PC-3 (cell line): Measurements from ENCODE around the gene IGFBP4. TPM values are rescaled to one million over a fixed set of nuclear protein-coding genes. Genes with fewer than 3 reads are reported as not detected.

ENCODE experiments used
- ATAC-seq: fragments of 200-7000 bp; cut with Tn5 transposase; 2 replicates; pipeline ENCODE4 v1.9.1; 2020; ENCODE audit warnings: mild to moderate bottlenecking, moderate library complexity
- BruUV-seq: library from RNA; stranded (reverse); fragments of 400-500 nt; replicated peaks from 2 replicates; lab custom pipeline; 2021; lab: Mats Ljungman, UMichigan
- CTCF ChIA-PET: fragments of 300-600 bp; sonication (Branson Sonifier 250); formaldehyde crosslinking; loops from one replicate; lab custom pipeline; 2022; ENCODE audit warnings: antibody characterized with exemption; lab: Charles Lee
- POLR2A ChIA-PET: fragments of 300-600 bp; sonication (Branson Sonifier 250); formaldehyde crosslinking; loops from one replicate; lab custom pipeline; 2022; ENCODE audit warnings: antibody characterized with exemption; ENCODE audit not compliant: unreplicated experiment; lab: Charles Lee
- DNase-seq: peaks from one replicate; pipeline ENCODE4 v3.0.0-alpha.2; 2015
- H2AFZ ChIP-seq: fragments of 300-600 bp; sonication (generic); 2 replicates; pipeline ENCODE4 v1.6.0; 2016; ENCODE audit warnings: antibody characterized with exemption, low read length
- H3F3A ChIP-seq: fragments of 300-600 bp; sonication (generic); one replicate; pipeline ENCODE4 v1.6.0; 2017; ENCODE audit warnings: antibody characterized with exemption, low read length, control low read depth, mild to moderate bottlenecking; ENCODE audit not compliant: unreplicated experiment
- H3K27ac ChIP-seq: fragments of 300-600 bp; sonication (generic); 2 replicates; pipeline ENCODE4 v1.5.1; 2016; ENCODE audit warnings: mild to moderate bottlenecking, low read length
- H3K27me3 ChIP-seq: fragments of 300-600 bp; sonication (generic); 2 replicates; pipeline ENCODE4 v1.6.1; 2016; ENCODE audit warnings: low read length, mixed read lengths
- H3K36me3 ChIP-seq: fragments of 300-600 bp; sonication (generic); 2 replicates; pipeline ENCODE4 v1.6.1; 2016; ENCODE audit warnings: low read depth, mixed run types, low read length, mixed read lengths
- H3K4me1 ChIP-seq: fragments of 300-600 bp; sonication (generic); 2 replicates; pipeline ENCODE4 v1.5.1; 2016; ENCODE audit warnings: low read length; ENCODE audit not compliant: insufficient read depth
- H3K4me2 ChIP-seq: fragments of 300-600 bp; sonication (generic); 2 replicates; pipeline ENCODE4 v1.6.0; 2016; ENCODE audit warnings: low read length
- H3K4me3 ChIP-seq: fragments of 300-600 bp; sonication (generic); 2 replicates; pipeline ENCODE4 v1.5.1; 2016; ENCODE audit warnings: mild to moderate bottlenecking, low read length, mixed read lengths
- H3K79me2 ChIP-seq: fragments of 300-600 bp; sonication (generic); 2 replicates; pipeline ENCODE4 v1.6.1; 2017; ENCODE audit warnings: low read length, mixed read lengths
- H3K9ac ChIP-seq: fragments of 300-600 bp; sonication (generic); 2 replicates; pipeline ENCODE4 v1.6.0; 2016; ENCODE audit warnings: mild to moderate bottlenecking, low read length
- H3K9me2 ChIP-seq: fragments of 300-600 bp; sonication (generic); replicated peaks from 2 replicates; pipeline ENCODE4 v1.6.1; 2016; ENCODE audit warnings: mixed run types, low read length, mixed read lengths
- H3K9me3 ChIP-seq: fragments of 300-600 bp; sonication (generic); 2 replicates; pipeline ENCODE4 v1.6.1; 2016; ENCODE audit warnings: low read length, mixed read lengths
- H4K20me1 ChIP-seq: fragments of 300-600 bp; sonication (generic); 2 replicates; pipeline ENCODE4 v1.6.1; 2016; ENCODE audit warnings: low read length, mixed read lengths
- EZH2 ChIP-seq: fragments of 300-600 bp; sonication (generic); IDR thresholded peaks from one replicate; pipeline ENCODE4 v1.6.1; 2017; ENCODE audit warnings: antibody characterized with exemption, mild to moderate bottlenecking, low read length; ENCODE audit not compliant: unreplicated experiment
- EZH2phosphoT487 ChIP-seq: fragments of 300-600 bp; sonication (generic); IDR thresholded peaks from 2 replicates; pipeline ENCODE4 v1.6.1; 2018; ENCODE audit warnings: mild to moderate bottlenecking, antibody characterized with exemption, low read length, borderline replicate concordance
- intact Hi-C: fragments of 100-400 bp; cut with micrococcal nuclease; formaldehyde crosslinking; loops from 2 replicates; pipeline ENCODE4 v1.9.0; 2023
- total RNA-seq: library from RNA; depleted of rRNA; stranded (reverse); fragments of >200 nt; gene quantifications from 2 replicates; pipeline ENCODE4 v1.2.3, GENCODE V29; 2014
- TF ChIP-seq, protein P1 (sequence below): fragments of 300-600 bp; sonication (generic); conservative IDR thresholded peaks from 2 replicates; pipeline ENCODE4 v1.5.1; 2017; ENCODE audit warnings: antibody characterized with exemption, low read depth, mild to moderate bottlenecking, low read length

Gene IGFBP4
- total RNA-seq, 1 experiment from 2014 or later = 164 TPM

- no peaks in the 10 kb centered on the region for H3K4me1 ChIP-seq
- H3F3A ChIP-seq = no peaks in the 10 kb centered on the region
- no TSS peak for BruUV-seq
- ATAC-seq (no peak), DNase-seq (no peak)
- no peaks in the 10 kb centered on the region for H3K27me3 ChIP-seq
- no peak overlapping the region for H3K9ac ChIP-seq
- H4K20me1 ChIP-seq = no peaks in the 10 kb centered on the region
- no peak overlapping the region for H3K4me2 ChIP-seq
- H3K9me3 ChIP-seq = no peaks in the 10 kb centered on the region
- H3K36me3 ChIP-seq = 0 out of 2 replicates have a peak, but pooled peaks cover 6% of the 10 kb centered on the region
- H3K4me3 ChIP-seq = no peak overlapping the region
- intact Hi-C loops = no loop called here
- H3K27ac ChIP-seq = no peak overlapping the region
- H3K9me2 ChIP-seq = no peaks in the 10 kb centered on the region
- H2AFZ ChIP-seq = no peak overlapping the region
- CTCF ChIA-PET = no interaction called here
- TF ChIP-seq, protein P1, sequence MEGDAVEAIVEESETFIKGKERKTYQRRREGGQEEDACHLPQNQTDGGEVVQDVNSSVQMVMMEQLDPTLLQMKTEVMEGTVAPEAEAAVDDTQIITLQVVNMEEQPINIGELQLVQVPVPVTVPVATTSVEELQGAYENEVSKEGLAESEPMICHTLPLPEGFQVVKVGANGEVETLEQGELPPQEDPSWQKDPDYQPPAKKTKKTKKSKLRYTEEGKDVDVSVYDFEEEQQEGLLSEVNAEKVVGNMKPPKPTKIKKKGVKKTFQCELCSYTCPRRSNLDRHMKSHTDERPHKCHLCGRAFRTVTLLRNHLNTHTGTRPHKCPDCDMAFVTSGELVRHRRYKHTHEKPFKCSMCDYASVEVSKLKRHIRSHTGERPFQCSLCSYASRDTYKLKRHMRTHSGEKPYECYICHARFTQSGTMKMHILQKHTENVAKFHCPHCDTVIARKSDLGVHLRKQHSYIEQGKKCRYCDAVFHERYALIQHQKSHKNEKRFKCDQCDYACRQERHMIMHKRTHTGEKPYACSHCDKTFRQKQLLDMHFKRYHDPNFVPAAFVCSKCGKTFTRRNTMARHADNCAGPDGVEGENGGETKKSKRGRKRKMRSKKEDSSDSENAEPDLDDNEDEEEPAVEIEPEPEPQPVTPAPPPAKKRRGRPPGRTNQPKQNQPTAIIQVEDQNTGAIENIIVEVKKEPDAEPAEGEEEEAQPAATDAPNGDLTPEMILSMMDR = no peak
- TF ChIP-seq EZH2 = no peak
- TF ChIP-seq EZH2phosphoT487 = no peak
- no peaks in the 10 kb centered on the region for H3K79me2 ChIP-seq
- POLR2A ChIA-PET = no interaction called here
Observed at GRCh38 chr17:40473573-40474365, 30.5 kb downstream of the IGFBP4 start.

- no peak for TF ChIP-seq EZH2
- TF ChIP-seq, protein P1 = no peak
- Histone ChIP-seq H3K4me1 (no peaks in the 10 kb centered on the region), H3K4me3 (no peak overlapping the region), H3K27me3 (no peaks in the 10 kb centered on the region), H3F3A (no peaks in the 10 kb centered on the region), H3K9ac (no peak overlapping the region), H3K4me2 (no peak overlapping the region), H3K36me3 (peaks cover 9% of the 10 kb centered on the region; the same call in 1 of the 2 replicates), H3K79me2 (no peaks in the 10 kb centered on the region), H2AFZ (no peak overlapping the region), H3K27ac (no peak overlapping the region), H4K20me1 (no peaks in the 10 kb centered on the region), H3K9me2 (no peaks in the 10 kb centered on the region), H3K9me3 (no peaks in the 10 kb centered on the region)
- ChIA-PET POLR2A (no interaction called here), CTCF (no interaction called here)
- intact Hi-C loops = no loop called here
- ATAC-seq (no peak), DNase-seq (peak; percentile 26)
- BruUV-seq = no TSS peak
Observed at GRCh38 chr17:40474419-40475002, 31.3 kb downstream of the IGFBP4 start.
